Transverse colon (tissue), 4 donors: Measurements from ENCODE around the gene NSUN3.

Source experiments
- CTCF ChIP-seq, 5 experiments: fragments of 200-600 bp in 3 of 5; fragments of 450-650 bp in 2 of 5; sonication (generic) in 3 of 5; IDR thresholded peaks; 1 replicate in 2 of 5; 2 replicates in 3 of 5; pipeline ENCODE4 v1.5.1; 2016 to 2017; ENCODE audit warnings: antibody characterized with exemption in 5 of 5, inconsistent platforms in 3 of 5, mild to moderate bottlenecking in 2 of 5, moderate library complexity in 1 of 5
- EP300 ChIP-seq: sonication (generic); formaldehyde crosslinking; IDR thresholded peaks from one replicate; pipeline ENCODE4 v1.6.1; 2017; ENCODE audit warnings: antibody characterized with exemption, low read depth
- POLR2AphosphoS5 ChIP-seq, 3 donors: sonication (generic); formaldehyde crosslinking; IDR thresholded peaks; one replicate each; pipeline ENCODE4 v1.6.1; 2016; ENCODE audit warnings: antibody characterized with exemption in 3 of 3

GRCh38 chr3:94069194-94069813 lies 6.4 kb downstream of the NSUN3 start:
- TF ChIP-seq EP300 (no peak), POLR2AphosphoS5 (IDR thresholded peaks at IDR 0.05) (no peak), CTCF (IDR thresholded peaks at IDR 0.05) (peak; percentile 42 to 69 (median 56))
